Glutamatergic neuron (in vitro differentiated cells): ENCODE results near the gene TGM1. TPM values are rescaled to one million over a fixed set of nuclear protein-coding genes. Genes with fewer than 3 reads are reported as not detected.
"Not testable (repeated sequence)": the region's sequence is repeated elsewhere in the genome, so short reads cannot be mapped to it uniquely, and the experiment has no call there.

ENCODE experiments used
- DNase-seq: peaks from one replicate; pipeline ENCODE4 v3.0.0; 2022
- H3K27ac Mint-ChIP-seq: one replicate; pipeline ENCODE4 v1.8.0; 2020; ENCODE audit warnings: mild to moderate bottlenecking, mixed read lengths, inconsistent platforms; ENCODE audit not compliant: unreplicated experiment
- H3K27me3 Mint-ChIP-seq: one replicate; pipeline ENCODE4 v1.8.0; 2020; ENCODE audit warnings: mild to moderate bottlenecking, moderate library complexity, mixed read lengths, inconsistent platforms; ENCODE audit not compliant: unreplicated experiment
- H3K36me3 Mint-ChIP-seq: one replicate; pipeline ENCODE4 v1.8.0; 2020; ENCODE audit warnings: mild to moderate bottlenecking, mixed read lengths, inconsistent platforms; ENCODE audit not compliant: unreplicated experiment
- H3K4me1 Mint-ChIP-seq: one replicate; pipeline ENCODE4 v1.8.0; 2020; ENCODE audit warnings: mild to moderate bottlenecking, low read depth, mixed read lengths, inconsistent platforms; ENCODE audit not compliant: unreplicated experiment
- H3K4me3 Mint-ChIP-seq: one replicate; pipeline ENCODE4 v1.8.0; 2020; ENCODE audit warnings: mild to moderate bottlenecking, mixed read lengths, inconsistent platforms; ENCODE audit not compliant: unreplicated experiment
- H3K9me3 Mint-ChIP-seq: one replicate; pipeline ENCODE4 v1.8.0; 2020; ENCODE audit warnings: mild to moderate bottlenecking, moderate library complexity, mixed read lengths, inconsistent platforms; ENCODE audit not compliant: unreplicated experiment
- CTCF ChIP-seq: fragments of 200-600 bp; sonication (generic); IDR thresholded peaks from one replicate; pipeline ENCODE4 v1.5.0; 2021; ENCODE audit not compliant: partially characterized antibody, unreplicated experiment
- total RNA-seq: library from RNA; stranded (reverse); fragmentation: NEBNext Ultra II Directional; extraction: Animal tissue kit (Norgen Biotek cat#: 25700); gene quantifications from one replicate; pipeline ENCODE4 v1.2.1, GENCODE V29; 2021; ENCODE audit not compliant: unreplicated experiment

TGM1 gene
- total RNA-seq, 1 donor from 2014 or later, result 4.2 TPM

GRCh38 chr14:24228902-24229301 is 34.1 kb downstream of the TGM1 start:
- Mint-ChIP-seq H3K27me3 (peaks cover 3% of the 10 kb centered on the region), H3K4me3 (no peak overlapping the region), H3K9me3 (peaks cover 3% of the 10 kb centered on the region), H3K36me3 (no peaks in the 10 kb centered on the region), H3K27ac (no peak overlapping the region), H3K4me1 (peaks cover 4% of the 10 kb centered on the region)
- DNase-seq, result no peak
- TF ChIP-seq CTCF, result no peak

GRCh38 chr14:24226473-24226872 is 36.5 kb downstream of the TGM1 start:
- no peak for TF ChIP-seq CTCF
- DNase-seq, result no peak
- no peak overlapping the region for H3K27ac Mint-ChIP-seq
- H3K27me3 Mint-ChIP-seq, result no peaks in the 10 kb centered on the region
- no peak overlapping the region for H3K4me3 Mint-ChIP-seq
- no peaks in the 10 kb centered on the region for H3K4me1 Mint-ChIP-seq
- peaks cover 3% of the 10 kb centered on the region for H3K9me3 Mint-ChIP-seq
- H3K36me3 Mint-ChIP-seq, result no peaks in the 10 kb centered on the region

GRCh38 chr14:24224618-24225071 is 38.3 kb downstream of the TGM1 start:
- H3K27me3 Mint-ChIP-seq, result no peaks in the 10 kb centered on the region
- H3K9me3 Mint-ChIP-seq, result no peaks in the 10 kb centered on the region
- no peak for TF ChIP-seq CTCF
- H3K4me3 Mint-ChIP-seq, result no peak overlapping the region
- H3K27ac Mint-ChIP-seq, result no peak overlapping the region
- H3K4me1 Mint-ChIP-seq, result no peaks in the 10 kb centered on the region
- DNase-seq, result no peak
- no peaks in the 10 kb centered on the region for H3K36me3 Mint-ChIP-seq

- H3K36me3 Mint-ChIP-seq, H3K27ac Mint-ChIP-seq, DNase-seq, H3K9me3 Mint-ChIP-seq, H3K27me3 Mint-ChIP-seq, H3K4me1 Mint-ChIP-seq, H3K4me3 Mint-ChIP-seq: not testable (repeated sequence)
Observed at GRCh38 chr14:24222987-24223386, 40.0 kb downstream of the TGM1 start.

GRCh38 chr14:24219521-24219920 is 43.5 kb downstream of the TGM1 start:
- Mint-ChIP-seq H3K9me3 (peaks cover 2% of the 10 kb centered on the region), H3K27ac (no peak overlapping the region), H3K27me3 (peaks cover 6% of the 10 kb centered on the region), H3K4me3 (no peak overlapping the region), H3K36me3 (no peaks in the 10 kb centered on the region), H3K4me1 (peaks cover 4% of the 10 kb centered on the region)
- TF ChIP-seq CTCF, result no peak
- DNase-seq, result no peak

GRCh38 chr14:24219080-24219479 is 43.9 kb downstream of the TGM1 start:
- Mint-ChIP-seq H3K27ac (no peak overlapping the region), H3K4me3 (no peak overlapping the region), H3K9me3 (peaks cover 2% of the 10 kb centered on the region), H3K36me3 (no peaks in the 10 kb centered on the region), H3K27me3 (peaks cover 6% of the 10 kb centered on the region), H3K4me1 (peaks cover 9% of the 10 kb centered on the region)
- no peak for DNase-seq
- no peak for TF ChIP-seq CTCF

GRCh38 chr14:24216876-24217275 is 46.1 kb downstream of the TGM1 start:
- not testable (repeated sequence) for H3K36me3 Mint-ChIP-seq, H3K9me3 Mint-ChIP-seq, DNase-seq, H3K4me3 Mint-ChIP-seq, H3K4me1 Mint-ChIP-seq
- Mint-ChIP-seq H3K27ac (peak overlapping the region; percentile 62), H3K27me3 (peaks cover 12% of the 10 kb centered on the region)
